ENCODE data around the gene CDC20. TPM values are rescaled to one million over a fixed set of nuclear protein-coding genes. Genes with fewer than 3 reads are reported as not detected.

Gene CDC20
- total RNA-seq, 1 experiment from 2014 or later = 355 TPM

DNA sequence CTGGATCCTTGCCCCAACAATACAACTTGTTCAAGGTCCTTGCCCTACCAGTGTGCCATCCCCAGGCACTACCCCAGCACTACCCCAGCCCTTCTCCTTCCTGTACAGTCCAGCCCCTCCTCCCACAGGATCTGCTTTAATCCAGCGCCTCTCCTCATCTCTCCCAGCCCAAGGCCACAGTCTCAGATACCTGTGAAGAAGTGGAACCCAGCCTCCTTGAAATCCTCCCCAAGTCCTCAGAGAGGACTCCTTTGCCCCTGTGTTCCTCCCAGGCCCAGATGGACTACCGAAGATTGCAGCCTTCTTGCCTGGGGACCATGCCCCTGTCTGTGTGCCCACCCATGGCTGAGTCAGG is 6.5 kb upstream of the CDC20 start:
- peaks cover 17 to 34% of the 10 kb centered on the region in 2 experiments for H3K4me1 ChIP-seq (ENCODE audit: control insufficient read depth in 1 of 2, insufficient read depth in 2 of 2, low read length in 2 of 2)
- no peak overlapping the region for H3K27ac ChIP-seq (ENCODE audit: low read depth, low read length)
- no peaks in the 10 kb centered on the region for H3K27me3 ChIP-seq (ENCODE audit: insufficient read depth, low read length)
- no peaks in the 10 kb centered on the region for H3K79me2 ChIP-seq (ENCODE audit: insufficient read depth, low read length)
- POLR2A ChIA-PET = interaction anchor here (1.7 kb wide), 1 partner anchor 16 kb away, joined by 5 read pairs; the partner anchor contains the start of gene ELOVL1
- no peaks in the 10 kb centered on the region for H3K9me2 ChIP-seq (ENCODE audit: insufficient read depth)
- BruUV-seq (replicated peaks) = no TSS peak
- no peaks in the 10 kb centered on the region for H3K9me3 ChIP-seq (ENCODE audit: control insufficient read depth in 1 of 2, insufficient read depth in 1 of 2, low read depth in 1 of 2, low read length in 2 of 2)
- no peaks in the 10 kb centered on the region for H4K20me1 ChIP-seq (ENCODE audit: insufficient read depth)
- no peak overlapping the region for H3K4me3 ChIP-seq (replicated peaks in 1 of 2; ENCODE audit: low read depth in 1 of 2, low read length in 2 of 2)
- RAD21 ChIA-PET (ENCODE audit: low non-redundant PET in 1 of 2, low total read pairs in 2 of 2, uncharacterized antibody in 2 of 2, unreplicated experiment in 2 of 2) = no interaction called here
- no peak overlapping the region for H3K4me2 ChIP-seq (ENCODE audit: low read length)
- TF ChIP-seq, protein P1, sequence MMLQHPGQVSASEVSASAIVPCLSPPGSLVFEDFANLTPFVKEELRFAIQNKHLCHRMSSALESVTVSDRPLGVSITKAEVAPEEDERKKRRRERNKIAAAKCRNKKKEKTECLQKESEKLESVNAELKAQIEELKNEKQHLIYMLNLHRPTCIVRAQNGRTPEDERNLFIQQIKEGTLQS (IDR thresholded peaks at IDR 0.05) = no peak
- TF ChIP-seq EGR1 (IDR thresholded peaks at IDR 0.05; ENCODE audit: low read depth) (no peak), YY1 (IDR thresholded peaks at IDR 0.05; ENCODE audit: extremely low read depth, insufficient replicate concordance, low read depth, low read length) (no peak), ZNF274 (IDR thresholded peaks at IDR 0.05; ENCODE audit: low read depth, low read length) (no peak), EZH2phosphoT487 (IDR thresholded peaks at IDR 0.05; ENCODE audit: borderline replicate concordance) (no peak), POLR2A (IDR thresholded peaks at IDR 0.05; ENCODE audit: borderline replicate concordance, extremely low read depth, insufficient read depth, insufficient read length) (no peak), SIN3A (IDR thresholded peaks at IDR 0.05; ENCODE audit: low read depth) (no peak), POLR2AphosphoS5 (IDR thresholded peaks at IDR 0.05; ENCODE audit: low read depth, low read length) (no peak), EZH2 (IDR thresholded peaks at IDR 0.05) (no peak), ZFX (IDR thresholded peaks at IDR 0.05) (no peak), RAD21 (IDR thresholded peaks at IDR 0.05; ENCODE audit: low read depth) (no peak)
- TF ChIP-seq, protein P2, sequence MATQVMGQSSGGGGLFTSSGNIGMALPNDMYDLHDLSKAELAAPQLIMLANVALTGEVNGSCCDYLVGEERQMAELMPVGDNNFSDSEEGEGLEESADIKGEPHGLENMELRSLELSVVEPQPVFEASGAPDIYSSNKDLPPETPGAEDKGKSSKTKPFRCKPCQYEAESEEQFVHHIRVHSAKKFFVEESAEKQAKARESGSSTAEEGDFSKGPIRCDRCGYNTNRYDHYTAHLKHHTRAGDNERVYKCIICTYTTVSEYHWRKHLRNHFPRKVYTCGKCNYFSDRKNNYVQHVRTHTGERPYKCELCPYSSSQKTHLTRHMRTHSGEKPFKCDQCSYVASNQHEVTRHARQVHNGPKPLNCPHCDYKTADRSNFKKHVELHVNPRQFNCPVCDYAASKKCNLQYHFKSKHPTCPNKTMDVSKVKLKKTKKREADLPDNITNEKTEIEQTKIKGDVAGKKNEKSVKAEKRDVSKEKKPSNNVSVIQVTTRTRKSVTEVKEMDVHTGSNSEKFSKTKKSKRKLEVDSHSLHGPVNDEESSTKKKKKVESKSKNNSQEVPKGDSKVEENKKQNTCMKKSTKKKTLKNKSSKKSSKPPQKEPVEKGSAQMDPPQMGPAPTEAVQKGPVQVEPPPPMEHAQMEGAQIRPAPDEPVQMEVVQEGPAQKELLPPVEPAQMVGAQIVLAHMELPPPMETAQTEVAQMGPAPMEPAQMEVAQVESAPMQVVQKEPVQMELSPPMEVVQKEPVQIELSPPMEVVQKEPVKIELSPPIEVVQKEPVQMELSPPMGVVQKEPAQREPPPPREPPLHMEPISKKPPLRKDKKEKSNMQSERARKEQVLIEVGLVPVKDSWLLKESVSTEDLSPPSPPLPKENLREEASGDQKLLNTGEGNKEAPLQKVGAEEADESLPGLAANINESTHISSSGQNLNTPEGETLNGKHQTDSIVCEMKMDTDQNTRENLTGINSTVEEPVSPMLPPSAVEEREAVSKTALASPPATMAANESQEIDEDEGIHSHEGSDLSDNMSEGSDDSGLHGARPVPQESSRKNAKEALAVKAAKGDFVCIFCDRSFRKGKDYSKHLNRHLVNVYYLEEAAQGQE (IDR thresholded peaks at IDR 0.05; ENCODE audit: low read depth) = no peak
- CTCF ChIA-PET = no interaction called here
- ATAC-seq (no peak), DNase-seq (ENCODE audit: low read depth, low spot score) (no peak)
- H3K36me3 ChIP-seq (ENCODE audit: control insufficient read depth in 1 of 2, insufficient read depth in 2 of 2, low read length in 2 of 2) = no peaks in the 10 kb centered on the region
- H2AFZ ChIP-seq (ENCODE audit: low read depth, low read length, poor library complexity, severe bottlenecking) = no peak overlapping the region
- intact Hi-C loops (cut with micrococcal nuclease) = no loop called here
- H3K9ac ChIP-seq (ENCODE audit: low read length) = no peak overlapping the region

All from HCT116 (cell line).